HG03354 (cell line): ENCODE data around the gene ZNRF3.
"Not testable (repeated sequence)": the region's sequence is repeated elsewhere in the genome, so short reads cannot be mapped to it uniquely, and the experiment has no call there.

Source experiments
- ATAC-seq: cut with Tn5 transposase; IDR thresholded peaks from one replicate; pipeline ENCODE4 v1.9.1; 2021; ENCODE audit warnings: mild to moderate bottlenecking; ENCODE audit not compliant: unreplicated experiment, poor library complexity, severe bottlenecking

The ZNRF3 gene

GRCh38 chr22:28905256-28905832 lies 22.0 kb downstream of the ZNRF3 start:
- ATAC-seq, result no peak

GRCh38 chr22:28906312-28906711 lies 22.9 kb downstream of the ZNRF3 start:
- ATAC-seq, result no peak

GRCh38 chr22:28907311-28908008 lies 24.1 kb downstream of the ZNRF3 start:
- ATAC-seq, result peak; percentile 73

- ATAC-seq, result not testable (repeated sequence)
Observed at GRCh38 chr22:28908810-28909209, 25.4 kb downstream of the ZNRF3 start.

GRCh38 chr22:28909375-28909774 lies 26.0 kb downstream of the ZNRF3 start:
- no peak for ATAC-seq

GRCh38 chr22:28910569-28911303 lies 27.4 kb downstream of the ZNRF3 start:
- no peak for ATAC-seq

- no peak for ATAC-seq
Observed at GRCh38 chr22:28911304-28911690, 27.9 kb downstream of the ZNRF3 start.

- ATAC-seq, result no peak
Observed at GRCh38 chr22:28911777-28912669, 28.7 kb downstream of the ZNRF3 start.

GRCh38 chr22:28914201-28914600 lies 30.8 kb downstream of the ZNRF3 start:
- no peak for ATAC-seq

- ATAC-seq, result no peak
Observed at GRCh38 chr22:28915969-28916368, 32.6 kb downstream of the ZNRF3 start.

- ATAC-seq, result no peak
Observed at GRCh38 chr22:28917747-28918549, 34.6 kb downstream of the ZNRF3 start.

GRCh38 chr22:28918550-28919271 lies 35.3 kb downstream of the ZNRF3 start:
- no peak for ATAC-seq

- ATAC-seq, result no peak
Observed at GRCh38 chr22:28920757-28921584, 37.6 kb downstream of the ZNRF3 start.

GRCh38 chr22:28921585-28921879 lies 38.2 kb downstream of the ZNRF3 start:
- no peak for ATAC-seq

- ATAC-seq, result no peak
Observed at GRCh38 chr22:28922540-28923244, 39.3 kb downstream of the ZNRF3 start.

GRCh38 chr22:28923826-28924732 lies 40.7 kb downstream of the ZNRF3 start:
- ATAC-seq, result no peak
